ENCODE results near the gene SEMA6B. TPM values are rescaled to one million over a fixed set of nuclear protein-coding genes. Genes with fewer than 3 reads are reported as not detected.

SEMA6B gene
- total and polyA plus RNA-seq, 12 donors: 3.4 to 27.9 (median 9.4) TPM

DNA sequence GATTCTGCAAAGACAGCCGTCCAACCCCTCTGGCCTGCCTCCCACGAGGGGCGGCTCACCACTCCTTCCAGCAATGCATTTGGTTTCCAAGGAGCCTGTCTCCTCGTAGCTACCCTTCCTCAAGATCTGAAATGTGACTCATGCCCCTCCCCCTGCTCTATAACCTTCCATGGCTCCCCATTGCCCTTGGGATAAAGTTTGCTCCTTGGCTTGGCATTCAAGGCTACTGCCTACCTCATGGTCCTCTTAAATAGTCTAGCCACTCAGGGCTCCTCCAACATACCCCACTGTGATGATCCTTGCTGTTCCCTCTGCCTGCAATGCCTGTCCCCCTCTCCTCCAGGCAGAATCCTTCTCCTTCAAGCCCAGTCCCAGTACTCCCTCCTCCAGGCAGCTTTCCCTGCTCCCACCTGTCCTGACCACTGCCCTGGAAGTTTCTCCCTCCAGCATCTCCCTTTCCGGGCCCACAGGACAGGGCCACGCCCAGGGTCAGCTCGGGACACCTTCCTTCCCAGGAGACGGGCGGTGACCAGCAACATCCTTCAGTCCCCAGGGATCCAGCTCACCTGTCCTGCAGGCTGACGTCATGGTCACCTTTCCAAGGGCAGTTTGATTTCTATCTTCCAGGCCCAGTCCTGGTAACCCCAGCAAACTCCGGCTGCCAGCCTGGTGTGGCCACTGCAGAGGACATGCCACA, 19.2 kb upstream of the SEMA6B start:
- Histone ChIP-seq H3K27ac (peak overlapping the region in 3 of 10 donors; percentile 1 to 7 (median 6)), H3K9me3 (no peaks in the 10 kb centered on the region), H3K36me3 (no peaks in the 10 kb centered on the region), H3K4me1 (peaks cover 0 to 38% (median 22%) of the 10 kb centered on the region in 9 donors), H3K27me3 (peaks cover 6 to 85% (median 55%) of the 10 kb centered on the region in 7 donors), H3K4me3 (no peak overlapping the region)
- TF ChIP-seq, protein P1, sequence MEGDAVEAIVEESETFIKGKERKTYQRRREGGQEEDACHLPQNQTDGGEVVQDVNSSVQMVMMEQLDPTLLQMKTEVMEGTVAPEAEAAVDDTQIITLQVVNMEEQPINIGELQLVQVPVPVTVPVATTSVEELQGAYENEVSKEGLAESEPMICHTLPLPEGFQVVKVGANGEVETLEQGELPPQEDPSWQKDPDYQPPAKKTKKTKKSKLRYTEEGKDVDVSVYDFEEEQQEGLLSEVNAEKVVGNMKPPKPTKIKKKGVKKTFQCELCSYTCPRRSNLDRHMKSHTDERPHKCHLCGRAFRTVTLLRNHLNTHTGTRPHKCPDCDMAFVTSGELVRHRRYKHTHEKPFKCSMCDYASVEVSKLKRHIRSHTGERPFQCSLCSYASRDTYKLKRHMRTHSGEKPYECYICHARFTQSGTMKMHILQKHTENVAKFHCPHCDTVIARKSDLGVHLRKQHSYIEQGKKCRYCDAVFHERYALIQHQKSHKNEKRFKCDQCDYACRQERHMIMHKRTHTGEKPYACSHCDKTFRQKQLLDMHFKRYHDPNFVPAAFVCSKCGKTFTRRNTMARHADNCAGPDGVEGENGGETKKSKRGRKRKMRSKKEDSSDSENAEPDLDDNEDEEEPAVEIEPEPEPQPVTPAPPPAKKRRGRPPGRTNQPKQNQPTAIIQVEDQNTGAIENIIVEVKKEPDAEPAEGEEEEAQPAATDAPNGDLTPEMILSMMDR (IDR thresholded peaks at IDR 0.05): no peak
- no peak for ATAC-seq
- intact Hi-C loops (cut with DNase I): loop anchor here in 5 of 10 donors (5.0 to 10.0 kb wide), 2 partner anchors 59 to 216 kb away; partner anchors contain the start of genes TNFAIP8L1 (in 5 of the 5) and FEM1A (in 1 of the 5)
- DNase-seq: no peak
- WGBS, 2 donors: 58 to 64% methylated on average over 11 of the region's 11 CpGs

GRCh38 chr19:4577020-4577782, 17.7 kb upstream of the SEMA6B start:
- WGBS, 2 donors: 88 to 94% methylated on average over 5 of the region's 5 CpGs
- peaks cover 5 to 74% (median 44%) of the 10 kb centered on the region in 7 donors for H3K27me3 ChIP-seq
- H3K27ac ChIP-seq: peak overlapping the region in 1 of 10 donors; percentile 90
- no peak for DNase-seq
- H3K9me3 ChIP-seq: no peaks in the 10 kb centered on the region
- peaks cover 0 to 41% (median 22%) of the 10 kb centered on the region in 9 donors for H3K4me1 ChIP-seq
- no peaks in the 10 kb centered on the region for H3K36me3 ChIP-seq
- H3K4me3 ChIP-seq: no peak overlapping the region
- TF ChIP-seq, protein P1 (IDR thresholded peaks at IDR 0.05): no peak
- ATAC-seq: no peak
- intact Hi-C loops (cut with DNase I): loop anchor here in 8 of 10 donors (2.0 to 10.0 kb wide), 4 partner anchors 58 to 218 kb away; partner anchors contain the start of genes TNFAIP8L1 (in 5 of the 8) and FEM1A (in 1 of the 8)

GRCh38 chr19:4576016-4576933, 16.8 kb upstream of the SEMA6B start:
- Histone ChIP-seq H3K4me1 (peaks cover 0 to 42% (median 26%) of the 10 kb centered on the region in 9 donors), H3K27me3 (peaks cover 5 to 68% (median 41%) of the 10 kb centered on the region in 7 donors), H3K27ac (peak overlapping the region; percentile 51 to 90 (median 84)), H3K36me3 (no peaks in the 10 kb centered on the region), H3K9me3 (no peaks in the 10 kb centered on the region), H3K4me3 (no peak overlapping the region)
- TF ChIP-seq, protein P1 (IDR thresholded peaks at IDR 0.05): peak; percentile 27 to 76 (median 70)
- peak; percentile 39 to 73 (median 56) for ATAC-seq
- 65 to 68% methylated on average over 17 of the region's 17 CpGs for WGBS, 2 donors
- intact Hi-C loops (cut with DNase I): loop anchor here in 9 of 10 donors (1.0 to 10.0 kb wide), 5 partner anchors 59 to 219 kb away; partner anchors contain the start of genes TNFAIP8L1 (in 5 of the 9) and FEM1A (in 1 of the 9)
- peak; percentile 67 to 80 for DNase-seq

Measured in heart right ventricle (tissue), 16 donors.